ENCODE data around the gene SENP7. TPM values are rescaled to one million over a fixed set of nuclear protein-coding genes. Genes with fewer than 3 reads are reported as not detected.

SENP7 gene
- total RNA-seq, 1 donor from 2014 or later, result 10.8 TPM

DNA sequence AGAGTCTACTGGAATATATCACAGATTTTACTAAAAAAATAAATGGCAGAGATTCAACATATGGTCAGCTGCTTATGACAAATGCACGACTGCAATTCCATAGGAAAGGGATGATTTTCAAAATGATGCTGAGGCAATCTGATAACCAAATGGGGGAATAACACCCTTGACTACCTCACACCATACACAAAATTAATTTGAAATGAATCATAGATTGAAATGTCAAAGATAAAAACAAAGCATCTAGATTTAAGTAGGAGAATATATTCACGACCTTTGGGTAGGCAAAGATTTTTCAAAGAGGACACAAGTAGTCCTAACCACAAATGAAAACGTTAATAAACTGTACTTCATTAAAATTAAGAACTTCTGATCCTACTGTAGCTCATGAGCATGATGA is 11.2 kb downstream of the SENP7 start:
- H3K9me3 Mint-ChIP-seq (ENCODE audit: unreplicated experiment), result no peaks in the 10 kb centered on the region
- FAIRE-seq, result no peak

DNA sequence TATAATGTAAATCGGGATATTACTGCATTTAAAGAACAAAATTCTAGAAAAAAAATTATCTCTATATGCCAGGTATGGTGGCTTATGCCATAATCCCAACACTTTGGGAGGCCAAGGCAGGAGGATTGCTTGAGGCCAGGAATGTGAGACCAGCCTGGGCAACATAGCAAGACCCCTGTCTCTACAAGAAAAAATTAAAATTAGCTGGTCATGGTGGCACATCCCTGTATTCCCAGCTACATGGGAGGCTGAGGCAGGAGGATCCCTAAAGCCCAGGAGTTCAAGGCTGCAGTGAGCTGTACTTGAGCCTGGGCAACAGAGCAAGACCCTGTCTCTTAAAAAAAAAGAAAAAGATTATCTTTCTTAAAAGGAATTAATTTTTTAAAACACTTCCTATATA is 12.8 kb downstream of the SENP7 start:
- Histone ChIP-seq H2AFZ (ENCODE audit: low read depth, low read length) (no peak overlapping the region), H3K36me3 (ENCODE audit: insufficient read depth, low read length) (no peaks in the 10 kb centered on the region), H3K4me3 (ENCODE audit: insufficient read depth, low read depth, low read length) (no peak overlapping the region), H3K4me2 (ENCODE audit: low read length) (no peak overlapping the region), H3K27me3 (ENCODE audit: insufficient read depth, low read length) (no peaks in the 10 kb centered on the region), H4K20me1 (ENCODE audit: insufficient read depth, low read length) (no peaks in the 10 kb centered on the region), H3K4me1 (ENCODE audit: insufficient read depth, low read length) (no peaks in the 10 kb centered on the region), H3K79me2 (ENCODE audit: insufficient read depth, low read length) (peaks cover 41% of the 10 kb centered on the region), H3K9me3 (ENCODE audit: insufficient read depth, low read depth, low read length) (no peaks in the 10 kb centered on the region), H3K9ac (ENCODE audit: low read length) (no peak overlapping the region), H3K27ac (ENCODE audit: low read depth, low read length) (no peak overlapping the region)
- Mint-ChIP-seq H3K36me3 (ENCODE audit: low read depth, unreplicated experiment) (peaks cover 3% of the 10 kb centered on the region), H3K27me3 (ENCODE audit: low read depth, unreplicated experiment) (no peaks in the 10 kb centered on the region), H3K4me1 (ENCODE audit: low read depth, unreplicated experiment) (no peaks in the 10 kb centered on the region), H3K27ac (ENCODE audit: unreplicated experiment) (no peak overlapping the region), H3K4me3 (ENCODE audit: unreplicated experiment) (no peak overlapping the region), H3K9me3 (ENCODE audit: unreplicated experiment) (no peaks in the 10 kb centered on the region)
- FAIRE-seq (no peak), DNase-seq (ENCODE audit: low read depth) (no peak)
- TF ChIP-seq EZH2 (IDR thresholded peaks at IDR 0.05; ENCODE audit: insufficient read depth, low read length), result no peak
- TF ChIP-seq, protein P1, sequence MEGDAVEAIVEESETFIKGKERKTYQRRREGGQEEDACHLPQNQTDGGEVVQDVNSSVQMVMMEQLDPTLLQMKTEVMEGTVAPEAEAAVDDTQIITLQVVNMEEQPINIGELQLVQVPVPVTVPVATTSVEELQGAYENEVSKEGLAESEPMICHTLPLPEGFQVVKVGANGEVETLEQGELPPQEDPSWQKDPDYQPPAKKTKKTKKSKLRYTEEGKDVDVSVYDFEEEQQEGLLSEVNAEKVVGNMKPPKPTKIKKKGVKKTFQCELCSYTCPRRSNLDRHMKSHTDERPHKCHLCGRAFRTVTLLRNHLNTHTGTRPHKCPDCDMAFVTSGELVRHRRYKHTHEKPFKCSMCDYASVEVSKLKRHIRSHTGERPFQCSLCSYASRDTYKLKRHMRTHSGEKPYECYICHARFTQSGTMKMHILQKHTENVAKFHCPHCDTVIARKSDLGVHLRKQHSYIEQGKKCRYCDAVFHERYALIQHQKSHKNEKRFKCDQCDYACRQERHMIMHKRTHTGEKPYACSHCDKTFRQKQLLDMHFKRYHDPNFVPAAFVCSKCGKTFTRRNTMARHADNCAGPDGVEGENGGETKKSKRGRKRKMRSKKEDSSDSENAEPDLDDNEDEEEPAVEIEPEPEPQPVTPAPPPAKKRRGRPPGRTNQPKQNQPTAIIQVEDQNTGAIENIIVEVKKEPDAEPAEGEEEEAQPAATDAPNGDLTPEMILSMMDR (IDR thresholded peaks at IDR 0.05; ENCODE audit: insufficient read depth, low read depth, low read length), result no peak

More for the DNA sequence above, 11.2 kb downstream of the SENP7 start:
- no peak overlapping the region for H3K27ac Mint-ChIP-seq (ENCODE audit: unreplicated experiment)
- Histone ChIP-seq H3K4me1 (ENCODE audit: insufficient read depth, low read length) (no peaks in the 10 kb centered on the region), H3K27ac (ENCODE audit: low read depth, low read length) (no peak overlapping the region), H3K9ac (ENCODE audit: low read length) (no peak overlapping the region), H3K27me3 (ENCODE audit: insufficient read depth, low read length) (no peaks in the 10 kb centered on the region), H4K20me1 (ENCODE audit: insufficient read depth, low read length) (no peaks in the 10 kb centered on the region), H3K4me3 (ENCODE audit: insufficient read depth, low read depth, low read length) (no peak overlapping the region), H2AFZ (ENCODE audit: low read depth, low read length) (no peak overlapping the region), H3K79me2 (ENCODE audit: insufficient read depth, low read length) (peaks cover 44% of the 10 kb centered on the region), H3K9me3 (ENCODE audit: insufficient read depth, low read depth, low read length) (no peaks in the 10 kb centered on the region), H3K4me2 (ENCODE audit: low read length) (no peak overlapping the region), H3K36me3 (ENCODE audit: insufficient read depth, low read length) (no peaks in the 10 kb centered on the region)
- peaks cover 3% of the 10 kb centered on the region for H3K36me3 Mint-ChIP-seq (ENCODE audit: low read depth, unreplicated experiment)
- no peaks in the 10 kb centered on the region for H3K4me1 Mint-ChIP-seq (ENCODE audit: low read depth, unreplicated experiment)
- no peak for DNase-seq (ENCODE audit: low read depth)
- no peaks in the 10 kb centered on the region for H3K27me3 Mint-ChIP-seq (ENCODE audit: low read depth, unreplicated experiment)
- no peak overlapping the region for H3K4me3 Mint-ChIP-seq (ENCODE audit: unreplicated experiment)
- TF ChIP-seq EZH2 (IDR thresholded peaks at IDR 0.05; ENCODE audit: insufficient read depth, low read length), result no peak
- TF ChIP-seq, protein P1 (IDR thresholded peaks at IDR 0.05; ENCODE audit: insufficient read depth, low read depth, low read length), result no peak

DNA sequence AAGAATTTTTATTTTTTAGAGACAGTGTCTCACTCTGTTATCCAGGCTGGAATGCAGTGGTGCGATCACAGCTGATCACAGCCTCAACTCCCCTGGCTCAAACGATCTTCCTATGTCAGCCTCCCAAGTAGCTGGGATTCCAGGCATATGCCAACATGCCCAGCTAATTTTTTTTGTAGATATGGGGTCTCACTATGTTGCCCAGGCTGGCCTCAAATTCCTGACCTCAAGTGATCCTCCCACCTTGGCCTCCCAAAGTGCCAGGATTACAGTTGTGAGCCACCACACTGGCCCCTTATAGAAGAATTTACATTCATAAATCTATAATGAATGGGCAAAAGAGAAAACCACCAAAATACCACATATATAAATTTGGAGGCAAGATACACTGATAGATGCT is 15.2 kb downstream of the SENP7 start:
- Mint-ChIP-seq H3K9me3 (ENCODE audit: unreplicated experiment) (no peaks in the 10 kb centered on the region), H3K4me3 (ENCODE audit: unreplicated experiment) (no peak overlapping the region), H3K4me1 (ENCODE audit: low read depth, unreplicated experiment) (no peaks in the 10 kb centered on the region), H3K36me3 (ENCODE audit: low read depth, unreplicated experiment) (peaks cover 8% of the 10 kb centered on the region), H3K27me3 (ENCODE audit: low read depth, unreplicated experiment) (no peaks in the 10 kb centered on the region), H3K27ac (ENCODE audit: unreplicated experiment) (no peak overlapping the region)
- Histone ChIP-seq H3K79me2 (ENCODE audit: insufficient read depth, low read length) (peaks cover 22% of the 10 kb centered on the region), H3K9ac (ENCODE audit: low read length) (no peak overlapping the region), H3K4me1 (ENCODE audit: insufficient read depth, low read length) (no peaks in the 10 kb centered on the region), H3K4me2 (ENCODE audit: low read length) (no peak overlapping the region), H4K20me1 (ENCODE audit: insufficient read depth, low read length) (no peaks in the 10 kb centered on the region), H3K36me3 (ENCODE audit: insufficient read depth, low read length) (no peaks in the 10 kb centered on the region), H3K9me3 (ENCODE audit: insufficient read depth, low read depth, low read length) (no peaks in the 10 kb centered on the region), H3K27me3 (ENCODE audit: insufficient read depth, low read length) (no peaks in the 10 kb centered on the region), H3K4me3 (ENCODE audit: insufficient read depth, low read depth, low read length) (no peak overlapping the region), H2AFZ (ENCODE audit: low read depth, low read length) (no peak overlapping the region), H3K27ac (ENCODE audit: low read depth, low read length) (no peak overlapping the region)
- no peak for TF ChIP-seq EZH2 (IDR thresholded peaks at IDR 0.05; ENCODE audit: insufficient read depth, low read length)
- TF ChIP-seq, protein P1 (IDR thresholded peaks at IDR 0.05; ENCODE audit: insufficient read depth, low read depth, low read length), result no peak
- no peak for DNase-seq (ENCODE audit: low read depth)
- no peak for FAIRE-seq

All from astrocyte (in vitro differentiated cells and primary cell).